NCI-H526 treated with DMSO at 0.1 percent for 48 hours (cell line): ENCODE measurements around the gene TENM4.

ENCODE experiments used
- DNase-seq: peaks from one replicate; lab custom pipeline; 2025; lab: John Stamatoyannopoulos, UW

The TENM4 gene

GRCh38 chr11:78740199-78741071 is 700.4 kb downstream of the TENM4 start:
- DNase-seq = no peak

- no peak for DNase-seq
Measured at GRCh38 chr11:78737891-78738290, 702.9 kb downstream of the TENM4 start.

- no peak for DNase-seq
Measured at GRCh38 chr11:78737301-78737700, 703.5 kb downstream of the TENM4 start.

- DNase-seq = no peak
Measured at GRCh38 chr11:78735711-78736110, 705.1 kb downstream of the TENM4 start.

GRCh38 chr11:78733031-78733430 is 707.8 kb downstream of the TENM4 start:
- no peak for DNase-seq

- no peak for DNase-seq
Measured at GRCh38 chr11:78732246-78732645, 708.6 kb downstream of the TENM4 start.

- no peak for DNase-seq
Measured at GRCh38 chr11:78731027-78731426, 709.8 kb downstream of the TENM4 start.

GRCh38 chr11:78730267-78730824 is 710.5 kb downstream of the TENM4 start:
- DNase-seq = no peak

- no peak for DNase-seq
Measured at GRCh38 chr11:78727816-78728215, 713.0 kb downstream of the TENM4 start.

- no peak for DNase-seq
Measured at GRCh38 chr11:78725200-78725599, 715.6 kb downstream of the TENM4 start.

- DNase-seq = no peak
Measured at GRCh38 chr11:78722786-78723185, 718.0 kb downstream of the TENM4 start.

- DNase-seq = no peak
Measured at GRCh38 chr11:78720281-78720989, 720.4 kb downstream of the TENM4 start.

- DNase-seq = no peak
Measured at GRCh38 chr11:78717041-78717440, 723.8 kb downstream of the TENM4 start.

- DNase-seq = peak; percentile 25
Measured at GRCh38 chr11:78715639-78716311, 725.1 kb downstream of the TENM4 start.

- peak; percentile 87 for DNase-seq
Measured at GRCh38 chr11:78714539-78714938, 726.3 kb downstream of the TENM4 start.

GRCh38 chr11:78711735-78712134 is 729.1 kb downstream of the TENM4 start:
- DNase-seq = no peak

GRCh38 chr11:78710417-78710816 is 730.4 kb downstream of the TENM4 start:
- DNase-seq = no peak

GRCh38 chr11:78708388-78708787 is 732.4 kb downstream of the TENM4 start:
- DNase-seq = no peak

- no peak for DNase-seq
Measured at GRCh38 chr11:78706551-78706950, 734.3 kb downstream of the TENM4 start.

- no peak for DNase-seq
Measured at GRCh38 chr11:78704811-78705210, 736.0 kb downstream of the TENM4 start.

- DNase-seq = no peak
Measured at GRCh38 chr11:78699609-78700135, 741.2 kb downstream of the TENM4 start.

GRCh38 chr11:78698612-78699011 is 742.2 kb downstream of the TENM4 start:
- DNase-seq = no peak
